RPMI7951 (cell line): Measurements from ENCODE around the gene DGAT2L6. TPM values are rescaled to one million over a fixed set of nuclear protein-coding genes. Genes with fewer than 3 reads are reported as not detected.

Experiments
- DNase-seq: peaks from one replicate; pipeline ENCODE4 v3.0.0-alpha.2; 2012; ENCODE audit warnings: low read depth
- total RNA-seq: library from RNA; depleted of rRNA; stranded (reverse); fragments of >200 nt; shearing (Covaris generic); gene quantifications from 2 replicates; pipeline ENCODE4 v1.2.3, GENCODE V29; 2014; rRNA removed

The DGAT2L6 gene, protein sequence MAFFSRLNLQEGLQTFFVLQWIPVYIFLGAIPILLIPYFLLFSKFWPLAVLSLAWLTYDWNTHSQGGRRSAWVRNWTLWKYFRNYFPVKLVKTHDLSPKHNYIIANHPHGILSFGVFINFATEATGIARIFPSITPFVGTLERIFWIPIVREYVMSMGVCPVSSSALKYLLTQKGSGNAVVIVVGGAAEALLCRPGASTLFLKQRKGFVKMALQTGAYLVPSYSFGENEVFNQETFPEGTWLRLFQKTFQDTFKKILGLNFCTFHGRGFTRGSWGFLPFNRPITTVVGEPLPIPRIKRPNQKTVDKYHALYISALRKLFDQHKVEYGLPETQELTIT
- total RNA-seq = not detected in 2 replicates

- DNase-seq = peak; percentile 48
Observed at GRCh38 chrX:70176938-70177533, at the start of gene DGAT2L6. DGAT2L6 (plus strand) TSS chrX:70177483; CDS start chrX:70177583, 100 bp downstream.

- no peak for DNase-seq
Observed at GRCh38 chrX:70128071-70128470, 49.2 kb upstream of the DGAT2L6 start.

DNA sequence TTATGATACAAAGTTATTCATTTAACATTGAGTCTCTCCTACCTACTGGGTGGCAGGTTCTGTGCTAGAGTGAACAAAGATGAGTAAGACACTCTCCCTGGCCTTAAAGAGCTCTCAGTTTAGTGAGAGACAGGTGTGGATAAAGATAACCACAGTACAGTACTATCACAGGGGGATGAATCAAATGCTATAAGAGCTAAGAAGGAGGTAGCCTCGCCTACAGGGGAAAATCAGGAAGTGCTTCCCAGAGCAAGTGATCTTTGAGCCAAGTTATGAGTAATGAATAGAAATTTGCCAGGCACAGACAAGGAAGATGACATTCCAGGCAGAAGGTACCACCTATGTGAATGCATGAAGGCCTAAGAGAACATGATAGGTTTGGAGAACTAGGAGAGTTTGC lies 47.5 kb upstream of the DGAT2L6 start:
- DNase-seq = peak; percentile 1

DNA sequence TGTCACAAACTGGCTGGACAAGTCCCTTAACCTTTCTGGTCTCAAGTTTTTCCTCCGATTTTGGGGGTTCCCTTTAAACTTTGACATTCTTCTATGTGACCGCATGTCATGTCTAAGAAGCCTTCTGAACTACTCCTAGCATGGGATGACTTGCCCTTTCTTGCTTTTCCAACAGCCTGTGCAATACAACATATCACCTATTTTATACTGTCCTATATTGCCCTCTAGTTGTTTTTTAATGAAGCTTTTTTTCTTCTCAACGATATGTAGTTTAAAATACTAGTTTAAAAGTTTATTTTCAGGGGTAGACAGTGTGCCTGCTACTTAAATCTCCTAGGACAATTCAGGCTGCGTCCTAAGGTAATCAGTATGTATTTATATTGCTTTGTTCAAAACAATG lies 45.1 kb upstream of the DGAT2L6 start:
- DNase-seq = peak; percentile 24

GRCh38 chrX:70132877-70133302 lies 44.4 kb upstream of the DGAT2L6 start:
- DNase-seq = no peak

DNA sequence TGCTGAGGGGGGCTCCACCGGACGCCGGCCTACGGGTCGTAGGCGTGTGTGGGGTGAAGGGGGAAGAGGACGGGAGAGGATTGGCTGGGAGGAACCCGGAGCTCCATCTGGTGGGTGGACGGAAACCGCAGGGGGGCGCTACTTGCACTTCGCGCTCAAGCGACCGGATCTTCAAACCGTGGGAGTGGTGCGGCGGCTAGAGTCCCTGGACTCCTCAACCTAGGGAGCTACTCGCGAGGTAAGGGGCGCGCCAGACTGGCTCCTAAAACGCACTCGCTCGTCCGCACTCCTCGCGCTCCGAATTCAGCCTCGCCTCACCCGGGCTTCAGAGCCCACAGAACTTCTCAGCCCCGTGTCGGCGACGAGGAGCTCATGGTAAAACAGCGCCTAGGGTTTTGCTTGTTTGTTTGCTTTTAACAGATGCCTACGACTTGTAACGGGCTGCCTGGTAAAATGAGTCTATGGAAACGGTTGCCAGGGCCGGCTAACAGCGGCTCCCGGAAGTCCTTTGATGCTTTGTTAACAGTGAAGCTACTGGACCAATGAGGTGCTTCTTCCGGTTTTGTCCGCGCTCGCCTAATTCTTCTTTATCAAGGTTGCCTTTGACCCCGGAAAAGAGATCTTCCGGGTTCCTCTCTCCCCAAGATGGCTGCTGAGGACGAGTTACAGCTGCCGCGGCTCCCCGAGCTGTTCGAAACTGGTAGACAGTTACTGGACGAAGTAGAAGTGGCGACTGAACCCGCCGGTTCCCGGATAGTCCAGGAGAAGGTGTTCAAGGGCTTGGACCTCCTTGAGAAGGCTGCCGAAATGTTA lies 43.8 kb upstream of the DGAT2L6 start, which contains the start of gene IGBP1:
IGBP1 (plus strand) TSS at position 145 of the 813 bp plus-strand sequence; CDS start at position 646, 501 bp downstream.
- DNase-seq = peak; percentile 92

GRCh38 chrX:70134116-70134477 lies 43.2 kb upstream of the DGAT2L6 start:
- DNase-seq = peak; percentile 5

DNA sequence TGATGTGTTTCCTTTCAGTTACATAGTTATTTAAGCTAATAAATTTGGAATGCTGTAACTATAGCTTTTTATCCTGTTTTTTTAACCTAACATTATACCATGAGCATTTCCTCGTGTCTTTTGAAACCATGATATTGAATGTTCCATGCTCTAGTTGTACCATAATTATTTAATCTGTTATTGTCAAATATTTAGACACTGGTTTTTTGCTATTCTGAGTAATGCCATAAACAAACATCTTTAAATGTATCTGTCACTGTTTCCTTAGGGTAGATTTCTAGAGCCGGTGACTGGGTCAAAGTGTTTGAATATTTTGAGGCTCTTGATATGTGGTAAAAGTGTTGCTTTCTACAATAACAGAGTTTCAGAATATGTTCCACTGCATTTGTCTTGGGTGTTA lies 38.7 kb upstream of the DGAT2L6 start:
- no peak for DNase-seq

GRCh38 chrX:70139736-70140135 lies 37.5 kb upstream of the DGAT2L6 start:
- no peak for DNase-seq

DNA sequence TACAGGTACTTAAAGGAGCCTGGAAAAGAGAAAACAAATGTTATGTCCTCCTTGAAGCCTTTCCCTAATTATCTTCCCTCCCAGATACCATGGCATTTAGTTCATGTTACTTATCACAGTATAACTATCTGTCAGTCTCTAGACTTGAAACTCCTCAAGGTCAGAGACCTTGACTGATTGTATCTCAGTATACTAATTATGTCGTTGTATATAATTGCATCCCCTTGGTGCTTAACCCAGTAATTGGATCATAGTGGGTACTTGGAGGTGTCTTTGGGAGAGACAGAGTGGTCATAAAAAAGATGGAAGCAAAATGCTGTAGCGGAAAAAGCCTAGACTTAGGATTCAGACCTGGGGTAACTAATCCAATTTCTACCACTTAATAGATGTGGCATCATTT lies 35.9 kb upstream of the DGAT2L6 start:
- no peak for DNase-seq

GRCh38 chrX:70166601-70167590 lies 10.4 kb upstream of the DGAT2L6 start:
- peak; percentile 74 for DNase-seq

GRCh38 chrX:70168238-70169188 lies 8.8 kb upstream of the DGAT2L6 start:
- peak; percentile 83 for DNase-seq

- DNase-seq = no peak
Observed at GRCh38 chrX:70169281-70169680, 8.0 kb upstream of the DGAT2L6 start.

DNA sequence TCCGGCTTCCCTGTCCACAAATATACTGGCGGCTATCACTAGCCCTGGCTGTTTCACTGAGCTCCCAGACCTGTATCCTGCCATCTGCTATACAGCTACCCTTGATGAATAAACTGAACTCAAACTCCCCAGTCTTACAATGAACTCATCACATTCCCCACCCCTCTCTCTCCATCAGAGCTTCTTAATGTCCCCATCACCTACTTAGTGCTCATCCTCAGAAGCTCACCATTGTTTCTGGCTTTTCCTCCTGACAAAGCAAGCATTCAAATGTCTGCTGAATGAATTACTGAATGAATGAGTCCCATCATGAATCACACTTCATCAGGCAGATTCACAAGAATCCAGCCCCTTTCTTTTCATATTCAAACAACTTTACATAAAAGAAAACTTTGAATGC lies 5.7 kb upstream of the DGAT2L6 start:
- DNase-seq = peak; percentile 44

- DNase-seq = no peak
Observed at GRCh38 chrX:70172221-70172620, 5.1 kb upstream of the DGAT2L6 start.

- DNase-seq = no peak
Observed at GRCh38 chrX:70172964-70173363, 4.3 kb upstream of the DGAT2L6 start.

GRCh38 chrX:70174754-70175153 lies 2.5 kb upstream of the DGAT2L6 start:
- no peak for DNase-seq

DNA sequence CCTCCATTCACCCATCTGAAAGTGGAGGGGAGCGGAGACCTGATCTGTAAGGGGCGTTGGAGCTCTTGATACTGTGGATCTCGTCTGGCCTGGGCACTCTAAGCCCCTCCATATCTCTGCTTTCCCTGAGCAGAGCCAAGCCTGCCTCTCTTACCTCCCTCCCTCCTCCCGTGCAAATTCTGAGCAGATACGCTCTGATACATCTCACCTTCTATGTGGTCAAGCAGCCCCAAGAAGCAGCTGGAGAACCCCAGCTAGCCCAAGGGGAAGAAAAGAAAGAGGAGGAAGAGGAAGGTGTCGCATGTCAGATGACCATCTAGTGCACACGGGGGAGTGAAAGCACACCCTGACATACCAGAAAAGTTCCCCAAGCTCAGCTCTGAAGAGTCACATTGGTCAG lies 1.9 kb upstream of the DGAT2L6 start:
- no peak for DNase-seq

DNA sequence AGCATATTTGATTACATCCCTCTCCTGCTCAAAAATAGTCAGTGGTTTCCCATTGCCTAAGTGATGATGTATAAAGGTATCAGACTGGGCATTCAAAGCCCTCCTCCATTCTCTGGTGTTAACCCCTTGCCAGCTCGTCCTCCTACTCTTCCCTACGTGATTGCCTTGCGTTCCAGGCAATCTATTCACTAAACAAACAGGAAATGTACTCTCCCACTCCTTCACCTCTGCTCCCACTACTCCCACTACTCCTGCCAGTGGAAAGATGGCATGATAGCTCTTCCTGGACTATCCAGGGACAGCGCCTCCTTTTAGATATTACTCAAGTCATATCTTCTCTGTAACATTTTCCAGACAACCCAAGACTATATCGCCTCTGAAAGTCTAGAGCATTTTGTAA lies 5.8 kb downstream of the DGAT2L6 start:
- no peak for DNase-seq

DNA sequence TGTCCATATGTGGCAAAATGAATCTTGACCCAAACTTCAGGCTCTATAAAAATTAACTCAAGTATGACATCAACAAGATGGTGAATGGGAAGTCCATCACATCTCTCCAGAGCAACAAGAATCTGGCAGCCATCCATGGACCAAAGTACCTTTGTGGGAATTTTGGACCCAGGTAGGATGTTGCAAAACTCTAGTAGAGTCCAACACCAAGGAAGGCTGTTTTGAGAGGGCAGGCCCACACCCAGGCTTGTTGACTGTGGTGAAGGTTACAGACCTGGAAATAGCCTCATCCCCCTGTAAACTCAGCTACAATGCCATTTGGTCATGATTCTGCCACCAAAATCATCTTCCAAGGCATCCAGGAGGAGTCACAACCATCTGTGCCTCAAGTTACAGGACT lies 12.9 kb downstream of the DGAT2L6 start:
- DNase-seq = no peak
